Chondrocyte (in vitro differentiated cells): Measurements from ENCODE around the gene BTK. TPM values are rescaled to one million over a fixed set of nuclear protein-coding genes. Genes with fewer than 3 reads are reported as not detected.

Experiments
- DNase-seq: peaks from one replicate; pipeline ENCODE4 v3.0.0; 2021; ENCODE audit warnings: mixed read lengths, low spot score
- H3K27ac Mint-ChIP-seq: one replicate; pipeline ENCODE4 v1.8.0; 2021; ENCODE audit warnings: mild to moderate bottlenecking, moderate library complexity, mixed read lengths; ENCODE audit not compliant: unreplicated experiment
- H3K27me3 Mint-ChIP-seq: 2 replicates; pipeline ENCODE4 v1.8.0; 2021; ENCODE audit warnings: low read depth, mixed read lengths
- H3K36me3 Mint-ChIP-seq: 2 replicates; pipeline ENCODE4 v1.8.0; 2021; ENCODE audit warnings: low read depth, mixed read lengths
- H3K4me1 Mint-ChIP-seq: 2 replicates; pipeline ENCODE4 v1.8.0; 2021; ENCODE audit warnings: low read depth, mild to moderate bottlenecking, mixed read lengths
- H3K4me3 Mint-ChIP-seq: one replicate; pipeline ENCODE4 v1.8.0; 2021; ENCODE audit warnings: mild to moderate bottlenecking, moderate library complexity, mixed read lengths; ENCODE audit not compliant: unreplicated experiment
- H3K9me3 Mint-ChIP-seq: 2 replicates; pipeline ENCODE4 v1.8.0; 2021; ENCODE audit warnings: low read depth, mixed read lengths
- CTCF ChIP-seq: fragments of 200-600 bp; sonication (generic); IDR thresholded peaks from 2 replicates; pipeline ENCODE4 v1.5.0; 2021; ENCODE audit warnings: antibody characterized with exemption, mild to moderate bottlenecking, moderate library complexity
- total RNA-seq: library from RNA; stranded (reverse); gene quantifications from 3 replicates; pipeline ENCODE4 v1.2.1, GENCODE V29; 2021

Gene BTK
- total RNA-seq, 1 donor from 2014 or later: not detected

DNA sequence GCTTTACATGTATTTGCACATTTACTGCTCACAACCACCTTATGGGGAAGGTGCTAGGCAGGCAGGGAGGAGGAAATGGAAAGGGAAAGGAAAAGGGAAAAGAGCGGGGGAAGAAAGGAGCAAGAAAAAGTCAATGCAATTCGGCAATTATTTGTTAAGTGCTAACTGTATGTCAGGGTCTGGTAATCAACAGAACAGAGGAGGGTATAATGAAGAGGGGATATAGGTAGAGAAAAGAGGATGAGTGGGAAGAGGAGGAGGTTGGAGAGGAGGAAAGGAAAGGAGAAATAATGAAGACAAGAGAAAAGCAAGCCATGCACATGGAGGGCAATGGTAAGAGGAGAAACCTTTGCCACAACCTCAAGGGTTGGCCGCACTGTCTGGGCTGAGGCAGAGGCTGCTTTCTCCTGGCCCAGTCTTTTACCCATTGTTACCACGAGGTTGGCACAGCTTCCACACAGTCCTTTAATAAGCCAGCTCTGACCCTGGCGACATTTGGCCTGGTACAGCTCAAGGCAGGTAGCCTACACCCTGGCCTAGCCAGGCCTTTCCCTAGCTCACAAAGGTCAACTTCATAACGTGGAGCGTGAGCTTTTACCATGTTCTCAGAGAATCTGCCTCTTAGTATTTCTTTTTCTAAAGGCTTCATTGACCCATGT lies 836 bp downstream of the BTK start:
- Mint-ChIP-seq H3K27me3 (no peaks in the 10 kb centered on the region), H3K9me3 (no peaks in the 10 kb centered on the region), H3K36me3 (no peaks in the 10 kb centered on the region), H3K4me3 (no peak overlapping the region), H3K4me1 (no peaks in the 10 kb centered on the region), H3K27ac (no peak overlapping the region)
- no peak for TF ChIP-seq CTCF
- DNase-seq: no peak

DNA sequence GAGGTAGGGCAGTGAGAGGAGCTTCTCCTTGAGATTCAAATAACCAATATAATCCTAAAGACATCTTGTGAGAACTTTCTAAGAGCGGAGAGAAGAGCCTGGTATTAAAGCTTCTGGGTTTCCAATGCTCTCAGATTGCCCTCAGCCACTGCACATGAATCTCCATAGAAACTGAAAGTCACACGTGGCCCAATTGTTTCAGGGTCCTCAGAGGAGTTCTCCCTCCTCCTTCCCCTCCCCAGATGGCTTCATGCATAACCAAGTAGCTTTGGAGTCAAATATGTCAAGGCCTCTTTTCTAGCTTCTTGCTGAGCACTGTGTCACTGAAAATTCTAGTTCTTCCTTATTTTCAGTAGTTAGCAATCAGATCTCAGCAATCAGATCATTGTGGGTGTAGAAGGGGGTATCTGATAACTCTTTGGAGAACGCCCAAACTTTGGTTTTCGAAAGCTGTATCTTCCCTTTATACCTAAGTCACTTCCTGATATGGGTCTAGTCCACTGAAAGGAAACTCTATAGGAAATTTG lies 2.2 kb downstream of the BTK start:
- peaks cover 3% of the 10 kb centered on the region for H3K9me3 Mint-ChIP-seq
- H3K4me3 Mint-ChIP-seq: no peak overlapping the region
- no peaks in the 10 kb centered on the region for H3K27me3 Mint-ChIP-seq
- no peaks in the 10 kb centered on the region for H3K4me1 Mint-ChIP-seq
- DNase-seq: no peak
- no peak for TF ChIP-seq CTCF
- H3K27ac Mint-ChIP-seq: no peak overlapping the region
- H3K36me3 Mint-ChIP-seq: no peaks in the 10 kb centered on the region

DNA sequence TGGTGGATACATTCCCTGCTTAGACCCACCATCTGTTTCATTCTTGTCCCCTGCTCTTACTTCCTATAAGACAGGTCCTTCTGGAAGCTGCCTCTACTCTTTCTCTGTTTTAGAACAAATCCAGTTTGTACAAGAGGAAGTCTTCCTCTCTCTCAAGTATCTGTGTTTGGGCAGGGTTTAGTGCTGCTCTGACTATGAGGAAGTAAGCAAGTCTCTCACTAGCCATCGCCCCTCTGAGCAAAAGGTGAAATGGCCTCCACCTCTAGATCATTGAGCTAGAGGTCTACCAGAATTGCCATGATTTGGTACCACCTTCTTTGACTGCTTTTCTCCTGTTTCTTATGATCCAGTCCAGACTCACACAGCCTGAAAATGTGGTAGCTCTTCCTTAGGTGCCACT lies 8.4 kb downstream of the BTK start:
- H3K9me3 Mint-ChIP-seq: peaks cover 13% of the 10 kb centered on the region

GRCh38 chrX:101370888-101371504 lies 15.0 kb downstream of the BTK start:
- H3K9me3 Mint-ChIP-seq: peaks cover 5% of the 10 kb centered on the region
- TF ChIP-seq CTCF: no peak
- H3K36me3 Mint-ChIP-seq: no peaks in the 10 kb centered on the region
- no peak for DNase-seq
- H3K27ac Mint-ChIP-seq: no peak overlapping the region
- H3K4me1 Mint-ChIP-seq: no peaks in the 10 kb centered on the region
- H3K4me3 Mint-ChIP-seq: no peak overlapping the region
- H3K27me3 Mint-ChIP-seq: peaks cover 2% of the 10 kb centered on the region

More for the DNA sequence above, 8.4 kb downstream of the BTK start:
- Mint-ChIP-seq H3K27ac (no peak overlapping the region), H3K36me3 (no peaks in the 10 kb centered on the region), H3K4me3 (no peak overlapping the region), H3K27me3 (peaks cover 2% of the 10 kb centered on the region), H3K4me1 (no peaks in the 10 kb centered on the region)
- no peak for TF ChIP-seq CTCF
- no peak for DNase-seq

DNA sequence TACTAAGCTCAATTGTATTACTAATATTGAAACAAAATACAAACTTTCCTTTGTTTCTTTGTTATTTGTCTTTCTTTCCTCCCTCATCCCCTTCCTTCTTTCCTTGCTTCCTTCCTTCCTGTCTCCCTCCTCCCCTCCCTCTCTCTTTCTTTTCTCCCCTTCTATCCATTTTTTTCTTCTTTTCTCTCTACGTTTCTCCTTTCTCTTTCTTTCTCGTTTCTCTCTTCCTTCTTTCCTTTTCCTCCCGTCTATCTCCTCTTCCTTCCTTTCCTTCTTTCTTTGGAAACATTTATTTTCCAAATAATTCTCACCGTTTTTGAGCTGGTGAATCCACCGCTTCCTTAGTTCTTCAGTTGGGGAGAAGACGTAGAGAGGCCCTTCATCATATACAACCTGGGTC lies 16.3 kb downstream of the BTK start:
- Mint-ChIP-seq H3K27me3 (no peaks in the 10 kb centered on the region), H3K36me3 (no peaks in the 10 kb centered on the region), H3K9me3 (no peaks in the 10 kb centered on the region), H3K4me1 (no peaks in the 10 kb centered on the region), H3K4me3 (no peak overlapping the region), H3K27ac (no peak overlapping the region)
- no peak for TF ChIP-seq CTCF
- no peak for DNase-seq
